NCI-H2227 (cell line): Measurements from ENCODE around the gene SEPTIN8.

Experiments used
- DNase-seq: peaks from one replicate; lab custom pipeline; 2025; ENCODE audit not compliant: unreplicated experiment; lab: John Stamatoyannopoulos, UW

The SEPTIN8 gene

GRCh38 chr5:132785365-132785764, 8.3 kb upstream of the SEPTIN8 start:
- DNase-seq: no peak

- DNase-seq: no peak
These were observed 5.1 kb upstream of the SEPTIN8 start for GRCh38 chr5:132782101-132782500.

- DNase-seq: no peak
These were observed 4.0 kb upstream of the SEPTIN8 start for GRCh38 chr5:132781029-132781428.

DNA sequence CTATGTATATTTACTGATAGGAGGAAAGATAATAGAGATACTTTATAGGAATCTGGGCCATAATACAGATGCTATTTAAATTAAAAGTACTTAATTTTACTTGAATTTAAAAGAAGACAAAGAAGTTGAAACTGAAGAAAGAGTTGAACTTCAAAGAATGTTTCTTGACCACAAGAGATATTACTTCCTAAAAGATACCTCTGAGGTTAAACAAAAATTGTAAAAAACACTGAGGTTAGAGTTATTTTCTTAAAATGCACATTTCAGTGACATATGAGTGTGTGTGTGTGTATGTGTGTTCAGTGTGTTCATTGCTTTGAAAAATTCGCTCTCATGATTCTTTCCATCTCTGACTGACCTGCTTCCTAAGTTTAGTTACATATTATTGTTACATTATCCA, 3.5 kb upstream of the SEPTIN8 start:
- DNase-seq: no peak

DNA sequence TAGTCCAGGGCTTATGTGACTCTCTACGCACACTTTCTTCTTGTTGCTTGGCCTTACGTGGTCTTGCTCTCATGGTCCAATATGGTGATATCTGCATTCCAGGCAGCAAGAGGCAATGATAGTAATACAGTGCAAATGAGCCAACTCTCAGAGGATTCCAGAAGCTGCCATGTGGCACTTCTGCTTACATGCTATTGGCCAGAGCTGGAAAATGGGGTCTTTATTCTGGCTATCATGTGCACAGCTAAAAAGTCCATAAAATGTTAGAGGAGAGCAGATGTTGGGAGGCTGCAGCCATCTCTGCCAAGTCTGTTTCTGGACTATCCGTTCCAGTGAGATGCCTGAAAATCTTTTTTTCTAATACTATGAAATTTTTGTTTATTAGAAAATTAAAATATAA, 2.9 kb upstream of the SEPTIN8 start:
- DNase-seq: no peak

GRCh38 chr5:132778856-132779255, 1.8 kb upstream of the SEPTIN8 start:
- DNase-seq: no peak

GRCh38 chr5:132778129-132778528, 1.1 kb upstream of the SEPTIN8 start:
- no peak for DNase-seq

DNA sequence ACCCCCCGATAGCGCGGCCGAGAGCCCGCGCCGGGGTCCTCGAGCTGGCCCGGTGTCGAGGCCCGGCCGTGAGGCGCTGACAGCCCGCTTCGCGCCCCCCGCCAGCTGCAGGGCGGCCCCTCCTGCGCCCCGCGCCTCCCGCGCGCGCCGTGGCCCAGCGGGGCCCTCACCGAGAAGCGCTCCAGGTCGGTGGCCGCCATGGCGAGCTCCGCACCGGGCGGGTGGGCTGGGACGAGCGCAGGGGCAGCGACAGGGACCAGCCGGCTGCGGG, 166 bp downstream of the SEPTIN8 start:
- no peak for DNase-seq

GRCh38 chr5:132776131-132776937, 705 bp downstream of the SEPTIN8 start:
- DNase-seq: peak; percentile 53

DNA sequence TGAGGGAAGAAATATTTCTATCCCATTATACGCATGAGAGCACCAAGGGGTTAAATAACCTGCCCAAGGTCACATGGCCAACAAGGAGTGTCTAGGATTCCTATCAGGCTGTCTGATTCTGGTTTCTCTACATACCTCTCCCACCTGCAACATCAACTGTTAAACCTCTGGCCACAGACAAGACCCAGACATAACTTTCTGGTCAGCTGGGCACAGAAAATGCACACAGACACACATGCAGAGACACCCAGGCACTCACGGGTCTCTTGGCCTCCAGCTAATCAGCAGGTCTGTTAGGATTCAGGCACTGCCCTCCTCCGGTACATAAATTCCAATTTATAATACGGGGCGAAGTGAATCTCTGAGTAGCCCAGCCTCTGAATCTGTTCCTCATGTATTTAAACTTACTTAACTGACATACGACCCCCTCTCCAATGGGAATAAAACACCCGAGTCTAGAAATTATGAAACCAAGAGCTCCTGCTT, 1.5 kb downstream of the SEPTIN8 start:
- DNase-seq: no peak

GRCh38 chr5:132774896-132775295, 2.1 kb downstream of the SEPTIN8 start:
- no peak for DNase-seq

DNA sequence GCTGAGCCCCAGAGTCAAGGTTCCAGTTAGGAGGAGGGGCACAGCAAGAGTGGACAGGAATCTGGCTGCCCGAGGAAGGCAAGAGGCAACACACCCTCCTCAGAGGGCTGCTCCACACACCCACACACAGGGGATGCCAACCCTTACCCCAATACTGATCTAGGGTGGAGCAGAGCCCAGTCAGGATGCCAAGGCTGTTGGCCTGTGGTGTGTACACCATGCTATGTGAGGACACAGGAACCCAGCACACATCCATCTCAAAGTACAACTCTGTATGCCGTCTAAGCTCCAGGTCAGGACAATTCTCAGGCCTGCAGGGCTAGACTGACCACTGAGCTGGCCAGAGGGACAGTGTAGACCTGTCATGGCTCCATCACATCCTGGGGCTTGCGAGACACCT, 2.6 kb downstream of the SEPTIN8 start:
- DNase-seq: no peak

DNA sequence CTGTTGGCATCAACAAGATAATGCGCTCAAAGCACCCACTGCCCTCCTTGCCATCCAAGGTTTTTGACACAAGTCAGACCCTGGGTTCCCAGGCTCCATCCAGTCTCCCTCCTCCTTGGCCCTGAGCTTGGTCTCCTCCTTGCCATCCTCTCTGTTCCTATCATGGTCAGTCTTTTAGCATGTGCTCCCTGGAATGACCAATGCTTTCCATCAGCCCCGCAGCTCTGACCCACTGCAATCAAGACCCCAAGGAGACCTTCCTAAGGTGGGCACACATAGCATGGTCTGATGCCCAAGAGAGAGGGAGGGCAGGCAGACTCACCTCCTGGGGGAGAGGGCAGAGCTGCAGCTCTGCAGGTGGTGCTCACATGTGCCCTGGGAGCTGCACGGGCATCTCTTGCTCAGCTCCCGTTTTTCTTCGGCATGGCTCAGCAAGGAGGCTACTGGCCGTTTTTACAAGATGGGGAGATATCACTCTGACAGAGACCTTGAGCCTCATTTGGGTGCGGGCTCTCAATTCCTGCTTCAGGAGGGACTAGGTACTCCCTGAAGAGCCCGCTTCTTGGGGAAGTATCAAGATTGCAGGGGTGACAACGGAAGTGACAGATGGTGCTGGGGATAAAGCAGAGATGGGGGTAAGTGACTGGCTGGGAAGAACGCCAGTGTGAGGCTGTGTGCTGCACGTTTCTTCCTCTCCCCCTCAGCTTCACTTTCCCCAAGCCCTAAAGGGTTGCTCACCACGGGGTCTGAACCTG, 3.3 kb downstream of the SEPTIN8 start:
- DNase-seq: no peak

DNA sequence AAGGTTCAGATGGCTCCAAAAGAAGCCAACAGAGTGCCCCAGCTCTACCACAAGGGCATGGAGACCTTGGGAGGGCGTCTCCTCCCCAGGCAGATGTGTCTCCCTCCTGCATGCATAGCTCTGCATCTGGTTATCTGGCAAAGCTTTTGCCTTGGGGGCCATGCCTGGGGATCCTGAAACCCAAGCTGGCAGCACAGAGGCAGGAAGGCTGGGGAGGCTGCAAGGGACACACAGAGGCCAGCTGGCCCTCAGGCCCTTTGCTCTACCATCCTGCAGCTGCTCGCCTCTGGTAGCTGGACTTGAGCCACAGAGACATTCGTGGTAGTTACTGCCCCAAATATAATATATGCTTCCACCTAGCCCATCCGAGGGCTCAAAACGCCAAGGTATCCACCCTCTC, 3.9 kb downstream of the SEPTIN8 start:
- no peak for DNase-seq

- no peak for DNase-seq
These were observed 4.6 kb downstream of the SEPTIN8 start for GRCh38 chr5:132772291-132773070.

- no peak for DNase-seq
These were observed 5.5 kb downstream of the SEPTIN8 start for GRCh38 chr5:132771503-132771998.

GRCh38 chr5:132770476-132771159, 6.4 kb downstream of the SEPTIN8 start:
- DNase-seq: no peak

DNA sequence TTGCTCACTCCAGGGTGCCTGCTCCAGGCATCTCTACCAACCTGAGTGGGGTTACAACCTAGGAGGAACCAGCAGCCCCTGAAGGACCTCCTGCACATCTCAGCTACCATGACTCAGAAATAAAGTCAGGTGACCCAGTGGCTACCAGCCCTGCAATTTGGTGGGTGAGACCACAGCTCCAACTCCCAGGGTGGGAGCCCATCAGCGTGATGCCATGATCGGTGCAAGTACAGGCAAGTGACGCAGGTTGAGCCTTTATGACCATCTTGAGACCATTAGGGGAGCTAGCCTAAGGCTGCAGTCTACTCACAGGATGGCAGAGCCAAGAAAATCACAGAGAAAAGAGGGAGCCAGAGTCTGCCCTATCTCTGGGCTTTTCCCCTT, 8.6 kb downstream of the SEPTIN8 start:
- DNase-seq: no peak

DNA sequence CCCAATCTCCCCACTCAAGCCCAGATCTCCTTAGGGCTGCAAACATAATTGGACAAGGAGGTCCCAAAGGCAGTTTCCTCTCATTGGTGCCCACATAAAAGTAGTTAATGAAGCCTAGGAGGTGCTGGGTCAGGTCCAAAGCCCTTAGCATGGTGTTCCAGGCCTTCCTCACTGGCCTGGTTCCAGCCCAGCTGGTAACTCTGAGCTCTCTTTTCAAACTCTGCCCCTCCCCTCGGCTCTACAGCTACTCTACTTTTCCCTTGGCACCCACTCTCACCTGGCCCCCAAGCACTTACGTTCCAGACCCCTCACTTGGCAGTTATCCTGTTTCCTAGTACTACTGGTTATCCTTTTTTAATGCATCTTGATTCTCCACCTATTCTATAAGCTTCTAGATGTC, 9.9 kb downstream of the SEPTIN8 start:
- DNase-seq: no peak

DNA sequence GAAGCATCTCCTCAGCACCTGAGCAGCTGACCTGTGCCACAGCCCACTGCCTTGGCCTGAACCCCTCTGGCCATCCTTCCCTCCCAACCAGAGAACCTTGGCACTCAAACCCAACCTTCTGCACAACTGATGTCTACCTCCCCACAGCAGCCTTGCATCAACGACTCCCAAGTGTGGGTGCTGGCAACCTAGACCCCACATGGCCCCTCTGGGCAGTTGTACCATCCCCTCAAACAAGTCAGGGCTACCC, 10.3 kb downstream of the SEPTIN8 start:
- no peak for DNase-seq

GRCh38 chr5:132766020-132766805, 10.8 kb downstream of the SEPTIN8 start:
- DNase-seq: no peak
